OCI-LY3 (cell line): ENCODE data around the gene OR2C1.

Experiments used
- EZH2phosphoT487 ChIP-seq: fragments of 200-600 bp; shearing (Covaris generic); IDR thresholded peaks from 2 replicates; pipeline ENCODE4 v1.6.1; 2018; ENCODE audit warnings: antibody characterized with exemption, mixed run types, low read depth
- TF ChIP-seq, protein P1 (sequence below): fragments of 200-600, 300-600 bp; sonication (generic); IDR thresholded peaks from 2 replicates; pipeline ENCODE4 v1.5.1; 2014; ENCODE audit warnings: antibody characterized with exemption, low read length, low read depth

- TF ChIP-seq EZH2phosphoT487: no peak
- TF ChIP-seq, protein P1, sequence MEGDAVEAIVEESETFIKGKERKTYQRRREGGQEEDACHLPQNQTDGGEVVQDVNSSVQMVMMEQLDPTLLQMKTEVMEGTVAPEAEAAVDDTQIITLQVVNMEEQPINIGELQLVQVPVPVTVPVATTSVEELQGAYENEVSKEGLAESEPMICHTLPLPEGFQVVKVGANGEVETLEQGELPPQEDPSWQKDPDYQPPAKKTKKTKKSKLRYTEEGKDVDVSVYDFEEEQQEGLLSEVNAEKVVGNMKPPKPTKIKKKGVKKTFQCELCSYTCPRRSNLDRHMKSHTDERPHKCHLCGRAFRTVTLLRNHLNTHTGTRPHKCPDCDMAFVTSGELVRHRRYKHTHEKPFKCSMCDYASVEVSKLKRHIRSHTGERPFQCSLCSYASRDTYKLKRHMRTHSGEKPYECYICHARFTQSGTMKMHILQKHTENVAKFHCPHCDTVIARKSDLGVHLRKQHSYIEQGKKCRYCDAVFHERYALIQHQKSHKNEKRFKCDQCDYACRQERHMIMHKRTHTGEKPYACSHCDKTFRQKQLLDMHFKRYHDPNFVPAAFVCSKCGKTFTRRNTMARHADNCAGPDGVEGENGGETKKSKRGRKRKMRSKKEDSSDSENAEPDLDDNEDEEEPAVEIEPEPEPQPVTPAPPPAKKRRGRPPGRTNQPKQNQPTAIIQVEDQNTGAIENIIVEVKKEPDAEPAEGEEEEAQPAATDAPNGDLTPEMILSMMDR: no peak
Observed at GRCh38 chr16:3400779-3401688, 45.3 kb downstream of the OR2C1 start, which contains the start of the genes ZNF174 and ZSCAN32.
